ENCODE measurements around the gene NPIPB8.
"Not testable (repeated sequence)": the region's sequence is repeated elsewhere in the genome, so short reads cannot be mapped to it uniquely, and the experiment has no call there.

- not testable (repeated sequence) for TF ChIP-seq CTCF, EZH2 (IDR thresholded peaks at IDR 0.05)
Observed at GRCh38 chr16:28601589-28601988, 36.3 kb upstream of the NPIPB8 start.

All from neural progenitor cell (in vitro differentiated cells).